IMR-90 (cell line): ENCODE data around the gene DOHH. TPM values are rescaled to one million over a fixed set of nuclear protein-coding genes. Genes with fewer than 3 reads are reported as not detected.
"Not testable (repeated sequence)": the region's sequence is repeated elsewhere in the genome, so short reads cannot be mapped to it uniquely, and the experiment has no call there.

Source experiments
- ATAC-seq: fragments of 200-7000 bp; cut with Tn5 transposase; 2 replicates; pipeline ENCODE4 v1.9.1; 2020; ENCODE audit warnings: low read depth, mild to moderate bottlenecking, moderate library complexity
- BruUV-seq: library from RNA; stranded (reverse); fragments of 400-500 nt; replicated peaks from 2 replicates; lab custom pipeline; 2021; lab: Mats Ljungman, UMichigan
- CTCF ChIA-PET: fragments of 300-600 bp; formaldehyde crosslinking; extraction: SDS; loops from one replicate; lab custom pipeline; 2021; ENCODE audit warnings: antibody characterized with exemption; lab: Yijun Ruan, JAX
- POLR2A ChIA-PET: fragments of 300-600 bp; sonication (Branson Sonifier 250); formaldehyde crosslinking; loops from one replicate; lab custom pipeline; 2022; ENCODE audit warnings: antibody characterized with exemption; ENCODE audit not compliant: unreplicated experiment; lab: Charles Lee
- DNase-seq: peaks from one replicate; pipeline ENCODE4 v3.0.0; 2013
- H2AFZ ChIP-seq: replicated peaks from 2 replicates; pipeline ENCODE3; 2013; ENCODE audit warnings: low read length, mild to moderate bottlenecking; ENCODE audit not compliant: poor library complexity
- H2AK5ac ChIP-seq: 2 replicates; pipeline ENCODE4 v1.6.1; 2013; ENCODE audit warnings: low read depth, low read length, inconsistent platforms
- H2AK9ac ChIP-seq: replicated peaks from 2 replicates; pipeline ENCODE3; 2013; ENCODE audit warnings: mild to moderate bottlenecking, low read depth, low read length, moderate library complexity; ENCODE audit not compliant: poor library complexity
- H2BK120ac ChIP-seq: 2 replicates; pipeline ENCODE4 v1.6.1; 2013; ENCODE audit warnings: low read depth, low read length, inconsistent platforms
- H2BK15ac ChIP-seq: 3 replicates; pipeline ENCODE4 v1.6.1; 2013; ENCODE audit warnings: low read depth, low read length, inconsistent platforms
- H2BK20ac ChIP-seq: 2 replicates; pipeline ENCODE4 v1.6.1; 2013; ENCODE audit warnings: low read depth, mild to moderate bottlenecking, inconsistent platforms, low read length, moderate library complexity
- H2BK5ac ChIP-seq: 2 replicates; pipeline ENCODE4 v1.6.1; 2013; ENCODE audit warnings: mild to moderate bottlenecking, low read depth, low read length, inconsistent platforms; ENCODE audit not compliant: poor library complexity, severe bottlenecking
- H3K14ac ChIP-seq: replicated peaks from 2 replicates; pipeline ENCODE4 v1.6.1; 2013; ENCODE audit warnings: low read depth, low read length, inconsistent platforms
- H3K18ac ChIP-seq: 2 replicates; pipeline ENCODE4 v1.6.1; 2013; ENCODE audit warnings: low read depth, low read length, control low read depth
- H3K23ac ChIP-seq: 2 replicates; pipeline ENCODE4 v1.6.1; 2013; ENCODE audit warnings: low read depth, low read length, inconsistent platforms
- H3K27ac ChIP-seq: 2 replicates; pipeline ENCODE4 v1.5.1; 2013; ENCODE audit warnings: mild to moderate bottlenecking, control low read depth, low read length; ENCODE audit not compliant: insufficient read depth
- H3K27me3 ChIP-seq: 2 replicates; pipeline ENCODE4 v1.6.1; 2013; ENCODE audit warnings: low read length; ENCODE audit not compliant: control insufficient read depth, insufficient read depth
- H3K36me3 ChIP-seq: 2 replicates; pipeline ENCODE4 v1.6.1; 2013; ENCODE audit warnings: low read length, mixed read lengths; ENCODE audit not compliant: control insufficient read depth, insufficient read depth
- H3K4ac ChIP-seq: 2 replicates; pipeline ENCODE4 v1.6.1; 2013; ENCODE audit warnings: low read depth, low read length, inconsistent platforms
- H3K4me1 ChIP-seq: 2 replicates; pipeline ENCODE4 v1.6.1; 2013; ENCODE audit warnings: low read length, mixed read lengths; ENCODE audit not compliant: control insufficient read depth, insufficient read depth
- H3K4me2 ChIP-seq: 2 replicates; pipeline ENCODE4 v1.6.1; 2013; ENCODE audit warnings: low read depth, mild to moderate bottlenecking, control low read depth, low read length, moderate library complexity
- H3K4me3 ChIP-seq: 2 replicates; pipeline ENCODE4 v1.5.1; 2013; ENCODE audit warnings: low read depth, mild to moderate bottlenecking, control low read depth, low read length, moderate library complexity; ENCODE audit not compliant: insufficient read depth
- H3K56ac ChIP-seq: 2 replicates; pipeline ENCODE4 v1.6.1; 2013; ENCODE audit warnings: low read length, inconsistent platforms; ENCODE audit not compliant: insufficient read depth; ENCODE audit errors: extremely low read depth
- H3K79me1 ChIP-seq, 2 experiments: 2 replicates each; pipeline ENCODE4 v1.6.1; 2013; ENCODE audit warnings: low read length in 2 of 2, inconsistent platforms in 1 of 2, low read depth in 1 of 2
- H3K9ac ChIP-seq: 2 replicates; pipeline ENCODE4 v1.6.1; 2013; ENCODE audit warnings: low read depth, low read length, control low read depth
- H3K9me1 ChIP-seq: 2 replicates; pipeline ENCODE4 v1.6.1; 2013; ENCODE audit warnings: low read length, inconsistent platforms; ENCODE audit not compliant: insufficient read depth
- H3K9me3 ChIP-seq: 2 replicates; pipeline ENCODE4 v1.6.1; 2013; ENCODE audit warnings: low read length; ENCODE audit not compliant: control insufficient read depth, insufficient read depth
- H4K20me1 ChIP-seq: 2 replicates; pipeline ENCODE4 v1.6.1; 2013; ENCODE audit warnings: low read length, inconsistent platforms; ENCODE audit not compliant: insufficient read depth
- H4K5ac ChIP-seq: 2 replicates; pipeline ENCODE4 v1.6.1; 2013; ENCODE audit warnings: mild to moderate bottlenecking, low read depth, low read length, control low read depth
- H4K8ac ChIP-seq, 2 experiments: 2 replicates each; pipeline ENCODE4 v1.6.1; 2013; ENCODE audit warnings: low read depth in 2 of 2, low read length in 2 of 2, control low read depth in 1 of 2, inconsistent platforms in 1 of 2
- H4K91ac ChIP-seq: 2 replicates; pipeline ENCODE4 v1.6.1; 2013; ENCODE audit warnings: low read depth, low read length, inconsistent platforms; ENCODE audit not compliant: insufficient read depth
- BHLHE40 ChIP-seq: fragments of 150-350 bp; IDR thresholded peaks from 2 replicates; pipeline ENCODE4 v1.6.1; 2016; ENCODE audit warnings: mild to moderate bottlenecking, low read depth, low read length
- WGBS, 2 experiments: methylation state at CpG; one replicate each; pipeline versions ENCODE4 v1.1.5 to v1.1.7; 2013; ENCODE audit warnings: missing lambda C conversion rate in 2 of 2; ENCODE audit not compliant: insufficient read length in 1 of 2; ENCODE audit errors: extremely low coverage in 2 of 2; 5-methylcytosine and 5-hydroxymethylcytosine counted together
- dilution Hi-C: fragments of 300-500 bp; cut with HindIII; formaldehyde crosslinking; loops from one replicate; pipeline ENCODE4 v1.14.3; 2018; ENCODE audit warnings: low sequenced_read_pairs; ENCODE audit not compliant: unreplicated experiment
- in situ Hi-C: fragments of 300-500 bp; cut with MboI; formaldehyde crosslinking; loops from 3 replicates; pipeline ENCODE4 v1.14.3; 2019; ENCODE audit warnings: low sequenced_read_pairs, inconsistent platforms, mixed read lengths
- intact Hi-C: fragments of 100-400 bp; cut with micrococcal nuclease; formaldehyde crosslinking; loops from 2 replicates; pipeline ENCODE4 v1.10.0; 2022
- polyA plus RNA-seq, 3 experiments: library from polyadenylated mRNA; depleted of rRNA; stranded (reverse); fragments of >200 nt; gene quantifications; 2 replicates each; pipeline ENCODE4 v1.2.3, GENCODE V29; 2012; ENCODE audit warnings: low replicate concordance in 1 of 3
- total RNA-seq: library from RNA; depleted of rRNA; stranded (reverse); fragments of >200 nt; gene quantifications from 2 replicates; pipeline ENCODE4 v1.2.3, GENCODE V29; 2012

Gene DOHH
- total and polyA plus RNA-seq, 2 of the 4 experiments (the other 2 are of a cell fraction) = 3.2 to 9.2 TPM

GRCh38 chr19:3508771-3509535 lies 8.5 kb upstream of the DOHH start (continued):
- no peak for TF ChIP-seq BHLHE40

GRCh38 chr19:3508121-3508661 lies 7.7 kb upstream of the DOHH start:
- H3K4me2 ChIP-seq, CTCF ChIA-PET, dilution Hi-C loops, H2AFZ ChIP-seq, H3K23ac ChIP-seq, H3K56ac ChIP-seq, H3K9ac ChIP-seq, H3K27ac ChIP-seq, H3K14ac ChIP-seq, H2AK5ac ChIP-seq, H3K27me3 ChIP-seq, H4K5ac ChIP-seq, H4K8ac ChIP-seq, H2BK15ac ChIP-seq, H2BK5ac ChIP-seq, H3K18ac ChIP-seq, H3K9me3 ChIP-seq, in situ Hi-C loops, H4K91ac ChIP-seq, H2BK20ac ChIP-seq, DNase-seq, BruUV-seq, H2AK9ac ChIP-seq, ATAC-seq, POLR2A ChIA-PET, H3K4me3 ChIP-seq, H2BK120ac ChIP-seq: not testable (repeated sequence)
- Histone ChIP-seq H3K79me1 (peaks cover 0 to 73% of the 10 kb centered on the region in 2 experiments; a peak in 2 of 4 replicates), H3K36me3 (peaks cover 13% of the 10 kb centered on the region), H3K4ac (0 out of 2 replicates have a peak overlapping the region, but pooled peaks have one; percentile 16), H4K20me1 (peaks cover 60% of the 10 kb centered on the region), H3K4me1 (peaks cover 16% of the 10 kb centered on the region), H3K9me1 (peaks cover 17% of the 10 kb centered on the region)
- no CpG with 5 or more reads among the region's 18 CpGs for WGBS, 2 experiments
- intact Hi-C loops = loop anchor here (5.0 kb wide), 1 partner anchor 119 kb away; the partner anchor contains the start of gene CACTIN
